DMS 273 (cell line): ENCODE measurements around the gene PI4K2A.
"Not testable (repeated sequence)": the region's sequence is repeated elsewhere in the genome, so short reads cannot be mapped to it uniquely, and the experiment has no call there.

Experiments used
- DNase-seq: peaks from one replicate; lab custom pipeline; 2025; ENCODE audit not compliant: unreplicated experiment; lab: John Stamatoyannopoulos, UW

Gene PI4K2A

GRCh38 chr10:97631098-97631497 is 9.4 kb upstream of the PI4K2A start:
- no peak for DNase-seq

- peak; percentile 95 for DNase-seq
These were observed 7.3 kb upstream of the PI4K2A start, which contains the start of gene MORN4 for GRCh38 chr10:97632949-97633884. Gene MORN4 (minus strand): TSS chr10:97633500. CDS start chr10:97619653, 13,847 bp downstream.

GRCh38 chr10:97633921-97634320 is 6.5 kb upstream of the PI4K2A start:
- peak; percentile 36 for DNase-seq

GRCh38 chr10:97635577-97635976 is 4.9 kb upstream of the PI4K2A start:
- DNase-seq = no peak

GRCh38 chr10:97639090-97639489 is 1.4 kb upstream of the PI4K2A start:
- DNase-seq = not testable (repeated sequence)

- DNase-seq = peak; percentile 58
These were observed 669 bp downstream of the PI4K2A start for GRCh38 chr10:97640868-97641811.

GRCh38 chr10:97642471-97643159 is 2.1 kb downstream of the PI4K2A start:
- DNase-seq = not testable (repeated sequence)

- DNase-seq = no peak
These were observed 3.0 kb downstream of the PI4K2A start for GRCh38 chr10:97643441-97643985.

- DNase-seq = no peak
These were observed 4.5 kb downstream of the PI4K2A start for GRCh38 chr10:97644936-97645335.

- no peak for DNase-seq
These were observed 7.1 kb downstream of the PI4K2A start for GRCh38 chr10:97647556-97647955.

GRCh38 chr10:97648562-97649404 is 8.3 kb downstream of the PI4K2A start:
- DNase-seq = no peak

GRCh38 chr10:97649405-97649750 is 8.9 kb downstream of the PI4K2A start:
- DNase-seq = not testable (repeated sequence)

GRCh38 chr10:97650726-97651125 is 10.3 kb downstream of the PI4K2A start:
- no peak for DNase-seq

GRCh38 chr10:97651773-97652172 is 11.3 kb downstream of the PI4K2A start:
- no peak for DNase-seq

- no peak for DNase-seq
These were observed 16.3 kb downstream of the PI4K2A start for GRCh38 chr10:97656777-97657176.

- DNase-seq = peak; percentile 29
These were observed 19.1 kb downstream of the PI4K2A start for GRCh38 chr10:97659589-97659988.

- DNase-seq = no peak
These were observed 23.9 kb downstream of the PI4K2A start for GRCh38 chr10:97664282-97664850.

GRCh38 chr10:97666992-97667391 is 26.5 kb downstream of the PI4K2A start:
- no peak for DNase-seq

- no peak for DNase-seq
These were observed 27.0 kb downstream of the PI4K2A start for GRCh38 chr10:97667463-97667862.
